Measurements from ENCODE around the gene OLFM2. TPM values are rescaled to one million over a fixed set of nuclear protein-coding genes. Genes with fewer than 3 reads are reported as not detected.
"Not testable (repeated sequence)": the region's sequence is repeated elsewhere in the genome, so short reads cannot be mapped to it uniquely, and the experiment has no call there.

Gene OLFM2
- total and polyA plus RNA-seq, 2 of the 4 experiments (the other 2 are of a cell fraction): 2.7 to 5.1 TPM

DNA sequence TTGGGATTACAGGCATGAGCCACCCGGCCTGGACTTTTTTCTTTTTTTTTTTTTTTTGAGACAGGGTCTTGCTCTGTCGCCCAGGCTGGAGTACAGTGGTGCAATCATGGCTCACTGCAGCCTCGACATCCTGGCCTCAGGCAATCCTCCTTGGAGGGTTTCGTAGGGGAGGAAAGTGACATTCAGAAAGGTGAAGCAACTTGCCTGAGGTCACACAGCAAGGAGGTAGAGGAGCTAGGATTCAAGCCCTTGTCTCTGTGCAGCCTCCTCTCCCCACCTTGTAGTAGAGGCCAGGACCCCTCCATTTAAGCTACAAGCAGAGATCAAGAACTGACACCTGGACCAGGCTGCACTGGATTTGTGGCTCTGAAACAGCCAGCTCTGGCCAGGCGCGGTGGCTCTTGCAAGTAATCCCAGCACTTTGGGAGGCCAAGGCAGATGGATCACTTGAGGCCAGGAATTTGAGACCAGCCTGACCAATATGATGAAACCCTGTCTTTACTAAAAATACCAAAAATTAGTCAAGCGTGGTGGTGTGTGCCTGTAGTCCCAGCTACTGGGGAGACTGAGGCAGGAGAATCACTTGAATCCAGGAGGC is 10.3 kb upstream of the OLFM2 start:
- H3K4me2 ChIP-seq (ENCODE audit: low read depth, low read length); H3K27me3 ChIP-seq (ENCODE audit: control insufficient read depth, insufficient read depth, low read length); BruUV-seq (replicated peaks); H2AFZ ChIP-seq (replicated peaks; ENCODE audit: low read length, poor library complexity); H3K4me1 ChIP-seq (ENCODE audit: control insufficient read depth, insufficient read depth, low read length); H3K36me3 ChIP-seq (ENCODE audit: control insufficient read depth, insufficient read depth, low read length); H3K56ac ChIP-seq (ENCODE audit: extremely low read depth, insufficient read depth, low read length); H4K5ac ChIP-seq (ENCODE audit: low read depth, low read length); H3K79me1 ChIP-seq (ENCODE audit: low read depth in 1 of 2, low read length in 2 of 2); H3K4me3 ChIP-seq (ENCODE audit: insufficient read depth, low read depth, low read length); dilution Hi-C loops (cut with HindIII; ENCODE audit: low sequenced_read_pairs, unreplicated experiment); H3K9me3 ChIP-seq (ENCODE audit: control insufficient read depth, insufficient read depth, low read length); intact Hi-C loops (cut with micrococcal nuclease); ATAC-seq (ENCODE audit: low read depth); H4K20me1 ChIP-seq (ENCODE audit: insufficient read depth, low read length); DNase-seq; H3K9me1 ChIP-seq (ENCODE audit: insufficient read depth, low read length); H3K9ac ChIP-seq (ENCODE audit: low read depth, low read length); H2AK9ac ChIP-seq (replicated peaks; ENCODE audit: low read depth, low read length, poor library complexity): not testable (repeated sequence)
- Histone ChIP-seq H3K4ac (ENCODE audit: low read depth, low read length) (peak overlapping the region; percentile 84), H3K18ac (ENCODE audit: low read depth, low read length) (peak overlapping the region; percentile 42; the same call in 1 of the 2 replicates), H3K27ac (ENCODE audit: insufficient read depth, low read length) (peak overlapping the region; percentile 49; the same call in 1 of the 2 replicates), H4K91ac (ENCODE audit: insufficient read depth, low read depth, low read length) (peak overlapping the region; percentile 27), H3K14ac (replicated peaks; ENCODE audit: low read depth, low read length) (peak overlapping the region; percentile 77), H2BK20ac (ENCODE audit: low read depth, low read length) (peak overlapping the region; percentile 93), H3K23ac (ENCODE audit: low read depth, low read length) (peak overlapping the region; percentile 58), H4K8ac (ENCODE audit: low read depth in 2 of 2, low read length in 2 of 2) (peak overlapping the region; percentile 27 to 55; a peak in 2 of 4 replicates), H2AK5ac (ENCODE audit: low read depth, low read length) (peak overlapping the region; percentile 92), H2BK5ac (ENCODE audit: low read depth, low read length, poor library complexity, severe bottlenecking) (peak overlapping the region; percentile 27), H2BK15ac (ENCODE audit: low read depth, low read length) (peak overlapping the region; percentile 15; the same call in 1 of the 3 replicates), H2BK120ac (ENCODE audit: low read depth, low read length) (peak overlapping the region; percentile 71)
- POLR2A ChIA-PET (ENCODE audit: unreplicated experiment): interaction anchor here (0.6 kb wide), 2 partner anchors 132 to 274 kb away, joined by 3 to 9 read pairs; no protein-coding TSS in a partner anchor
- CTCF ChIA-PET: interaction anchor here (1.0 to 2.1 kb wide), 2 partner anchors 54 to 81 kb away, joined by 3 to 9 read pairs; no protein-coding TSS in a partner anchor
- in situ Hi-C loops (cut with MboI; ENCODE audit: low sequenced_read_pairs): loop anchor here (10.0 kb wide), 1 partner anchor 298 kb away; no protein-coding TSS in a partner anchor
- no CpG with 5 or more reads among the region's 7 CpGs for WGBS, 2 experiments (ENCODE audit: extremely low coverage in 2 of 2, insufficient read length in 1 of 2)
